ENCODE data around the gene CCNE1. TPM values are rescaled to one million over a fixed set of nuclear protein-coding genes. Genes with fewer than 3 reads are reported as not detected.

CCNE1 gene
- total and polyA plus RNA-seq, 9 of the 15 experiments (the other 6 are each of a cell fraction or from before 2014, with no cell fraction given): 6.2 to 41.0 (median 31.6) TPM

DNA sequence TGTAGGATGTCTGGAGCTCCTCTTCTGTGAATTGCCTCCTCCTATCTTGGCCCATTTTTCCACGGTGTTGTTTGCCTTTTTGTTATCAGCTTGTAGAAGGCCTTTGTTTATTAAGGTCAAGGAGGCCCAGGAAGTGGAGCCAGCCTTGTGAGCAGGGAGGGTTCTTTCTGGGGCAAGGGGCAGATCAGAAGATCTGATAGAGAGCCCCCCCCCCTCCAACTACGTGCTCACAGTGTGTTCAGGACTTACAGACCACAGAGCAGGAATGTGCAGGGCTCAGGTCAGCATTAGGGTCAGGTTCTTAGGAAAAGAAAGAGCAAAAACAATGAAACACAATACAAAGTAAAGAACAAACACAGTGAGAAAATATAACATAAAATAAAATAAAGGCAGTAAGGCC, 59.4 kb downstream of the CCNE1 start:
- BruUV-seq (replicated peaks): no TSS peak
- Histone ChIP-seq H3K9me1 (ENCODE audit: control insufficient read depth, insufficient read depth, low read length) (no peaks in the 10 kb centered on the region), H3K36me3 (ENCODE audit: control insufficient read depth, insufficient read depth, low read length) (no peaks in the 10 kb centered on the region), H3K4me1 (replicated peaks in 1 of 2; ENCODE audit: control insufficient read depth in 2 of 2, insufficient read depth in 2 of 2, low read length in 2 of 2) (peaks cover 7 to 22% of the 10 kb centered on the region in 2 experiments), H3K4me3 (no peak overlapping the region), H4K20me1 (replicated peaks; ENCODE audit: control insufficient read depth, insufficient read depth, low read length) (0 out of 2 replicates have a peak, but pooled peaks cover 3% of the 10 kb centered on the region), H3K79me2 (ENCODE audit: control insufficient read depth, insufficient read depth, low read length) (no peaks in the 10 kb centered on the region), H3K4me2 (ENCODE audit: insufficient read depth, low read length) (no peak overlapping the region), H3K27ac (ENCODE audit: extremely low read depth, low read depth, low read length) (no peak overlapping the region), H3K27me3 (ENCODE audit: control insufficient read depth in 2 of 2, insufficient read depth in 2 of 2, low read length in 2 of 2) (peaks cover 2 to 12% of the 10 kb centered on the region in 2 experiments; a peak in 2 of 5 replicates), H3K9me3 (replicated peaks; ENCODE audit: control insufficient read depth, insufficient read depth, low read depth, low read length) (no peaks in the 10 kb centered on the region), H2AFZ (ENCODE audit: low read depth, low read length) (peak overlapping the region; percentile 36; the same call in 1 of the 2 replicates), H3K9ac (ENCODE audit: insufficient read depth in 1 of 2, low read depth in 2 of 2, low read length in 2 of 2) (no peak overlapping the region)
- in situ Hi-C loops (cut with MboI): loop anchor here (5.0 kb wide), 1 partner anchor 99 kb away; no protein-coding TSS in a partner anchor
- FAIRE-seq: peak; percentile 57
- DNase-seq (ENCODE audit: extremely low read depth in 1 of 4, low spot score in 3 of 4): no peak
- ChIA-PET POLR2A (interaction anchor here (0.7 to 1.3 kb wide), 4 partner anchors 12 to 190 kb away, joined by 3 read pairs; no protein-coding TSS in a partner anchor), CTCF (ENCODE audit: low intra/inter-chr PET ratio) (interaction anchor here (0.8 kb wide), 1 partner anchor 141 kb away, joined by 3 read pairs; no protein-coding TSS in a partner anchor)
- WGBS (ENCODE audit: insufficient coverage, low coverage, missing lambda C conversion rate): 0% methylated on average over 2 of the region's 2 CpGs
- intact Hi-C loops (cut with micrococcal nuclease): loop anchor here (5.0 kb wide), 2 partner anchors 109 to 781 kb away; no protein-coding TSS in a partner anchor
- no peak for ATAC-seq
- TF ChIP-seq TEAD1 (CRISPR knock-in tag; IDR thresholded peaks at IDR 0.05) (0 out of 4 replicates have a peak, but pooled peaks of 1 of the 2 experiments have one; percentile 22), PHF21A (IDR thresholded peaks at IDR 0.05; ENCODE audit: borderline replicate concordance, low read depth) (no peak), MAZ (CRISPR knock-in tag; conservative IDR thresholded peaks at IDR 0.05 in 1 of 2, IDR thresholded peaks at IDR 0.05 in 1 of 2) (peak in 1 of 2 experiments; percentile 20; a peak in 1 of 4 replicates), RCOR1 (IDR thresholded peaks at IDR 0.05; ENCODE audit: borderline replicate concordance in 1 of 2, low read depth in 2 of 2, low read length in 2 of 2) (peak in 1 of 2 experiments; percentile 15; a peak in 1 of 4 replicates), NR2C1 (IDR thresholded peaks at IDR 0.05) (no peak), NR2C1 (tag; IDR thresholded peaks at IDR 0.05) (peak; percentile 76)
- TF ChIP-seq, protein P1, sequence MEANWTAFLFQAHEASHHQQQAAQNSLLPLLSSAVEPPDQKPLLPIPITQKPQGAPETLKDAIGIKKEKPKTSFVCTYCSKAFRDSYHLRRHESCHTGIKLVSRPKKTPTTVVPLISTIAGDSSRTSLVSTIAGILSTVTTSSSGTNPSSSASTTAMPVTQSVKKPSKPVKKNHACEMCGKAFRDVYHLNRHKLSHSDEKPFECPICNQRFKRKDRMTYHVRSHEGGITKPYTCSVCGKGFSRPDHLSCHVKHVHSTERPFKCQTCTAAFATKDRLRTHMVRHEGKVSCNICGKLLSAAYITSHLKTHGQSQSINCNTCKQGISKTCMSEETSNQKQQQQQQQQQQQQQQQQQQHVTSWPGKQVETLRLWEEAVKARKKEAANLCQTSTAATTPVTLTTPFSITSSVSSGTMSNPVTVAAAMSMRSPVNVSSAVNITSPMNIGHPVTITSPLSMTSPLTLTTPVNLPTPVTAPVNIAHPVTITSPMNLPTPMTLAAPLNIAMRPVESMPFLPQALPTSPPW (CRISPR knock-in tag; IDR thresholded peaks at IDR 0.05): peak; percentile 76; the same call in 1 of the 2 replicates
- TF ChIP-seq, protein P2, sequence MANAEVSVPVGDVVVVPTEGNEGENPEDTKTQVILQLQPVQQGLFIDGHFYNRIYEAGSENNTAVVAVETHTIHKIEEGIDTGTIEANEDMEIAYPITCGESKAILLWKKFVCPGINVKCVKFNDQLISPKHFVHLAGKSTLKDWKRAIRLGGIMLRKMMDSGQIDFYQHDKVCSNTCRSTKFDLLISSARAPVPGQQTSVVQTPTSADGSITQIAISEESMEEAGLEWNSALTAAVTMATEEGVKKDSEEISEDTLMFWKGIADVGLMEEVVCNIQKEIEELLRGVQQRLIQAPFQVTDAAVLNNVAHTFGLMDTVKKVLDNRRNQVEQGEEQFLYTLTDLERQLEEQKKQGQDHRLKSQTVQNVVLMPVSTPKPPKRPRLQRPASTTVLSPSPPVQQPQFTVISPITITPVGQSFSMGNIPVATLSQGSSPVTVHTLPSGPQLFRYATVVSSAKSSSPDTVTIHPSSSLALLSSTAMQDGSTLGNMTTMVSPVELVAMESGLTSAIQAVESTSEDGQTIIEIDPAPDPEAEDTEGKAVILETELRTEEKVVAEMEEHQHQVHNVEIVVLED (CRISPR knock-in tag; IDR thresholded peaks at IDR 0.05): no peak
- TF ChIP-seq, protein P3, sequence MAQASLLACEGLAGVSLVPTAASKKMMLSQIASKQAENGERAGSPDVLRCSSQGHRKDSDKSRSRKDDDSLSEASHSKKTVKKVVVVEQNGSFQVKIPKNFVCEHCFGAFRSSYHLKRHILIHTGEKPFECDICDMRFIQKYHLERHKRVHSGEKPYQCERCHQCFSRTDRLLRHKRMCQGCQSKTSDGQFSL (CRISPR knock-in tag; IDR thresholded peaks at IDR 0.05): 0 out of 2 replicates have a peak, but pooled peaks have one; percentile 49
- TF ChIP-seq, protein P3 (tag; IDR thresholded peaks at IDR 0.05): peak in 1 of 2 experiments; percentile 75; a peak in 2 of 4 replicates
- TF ChIP-seq, protein P4, sequence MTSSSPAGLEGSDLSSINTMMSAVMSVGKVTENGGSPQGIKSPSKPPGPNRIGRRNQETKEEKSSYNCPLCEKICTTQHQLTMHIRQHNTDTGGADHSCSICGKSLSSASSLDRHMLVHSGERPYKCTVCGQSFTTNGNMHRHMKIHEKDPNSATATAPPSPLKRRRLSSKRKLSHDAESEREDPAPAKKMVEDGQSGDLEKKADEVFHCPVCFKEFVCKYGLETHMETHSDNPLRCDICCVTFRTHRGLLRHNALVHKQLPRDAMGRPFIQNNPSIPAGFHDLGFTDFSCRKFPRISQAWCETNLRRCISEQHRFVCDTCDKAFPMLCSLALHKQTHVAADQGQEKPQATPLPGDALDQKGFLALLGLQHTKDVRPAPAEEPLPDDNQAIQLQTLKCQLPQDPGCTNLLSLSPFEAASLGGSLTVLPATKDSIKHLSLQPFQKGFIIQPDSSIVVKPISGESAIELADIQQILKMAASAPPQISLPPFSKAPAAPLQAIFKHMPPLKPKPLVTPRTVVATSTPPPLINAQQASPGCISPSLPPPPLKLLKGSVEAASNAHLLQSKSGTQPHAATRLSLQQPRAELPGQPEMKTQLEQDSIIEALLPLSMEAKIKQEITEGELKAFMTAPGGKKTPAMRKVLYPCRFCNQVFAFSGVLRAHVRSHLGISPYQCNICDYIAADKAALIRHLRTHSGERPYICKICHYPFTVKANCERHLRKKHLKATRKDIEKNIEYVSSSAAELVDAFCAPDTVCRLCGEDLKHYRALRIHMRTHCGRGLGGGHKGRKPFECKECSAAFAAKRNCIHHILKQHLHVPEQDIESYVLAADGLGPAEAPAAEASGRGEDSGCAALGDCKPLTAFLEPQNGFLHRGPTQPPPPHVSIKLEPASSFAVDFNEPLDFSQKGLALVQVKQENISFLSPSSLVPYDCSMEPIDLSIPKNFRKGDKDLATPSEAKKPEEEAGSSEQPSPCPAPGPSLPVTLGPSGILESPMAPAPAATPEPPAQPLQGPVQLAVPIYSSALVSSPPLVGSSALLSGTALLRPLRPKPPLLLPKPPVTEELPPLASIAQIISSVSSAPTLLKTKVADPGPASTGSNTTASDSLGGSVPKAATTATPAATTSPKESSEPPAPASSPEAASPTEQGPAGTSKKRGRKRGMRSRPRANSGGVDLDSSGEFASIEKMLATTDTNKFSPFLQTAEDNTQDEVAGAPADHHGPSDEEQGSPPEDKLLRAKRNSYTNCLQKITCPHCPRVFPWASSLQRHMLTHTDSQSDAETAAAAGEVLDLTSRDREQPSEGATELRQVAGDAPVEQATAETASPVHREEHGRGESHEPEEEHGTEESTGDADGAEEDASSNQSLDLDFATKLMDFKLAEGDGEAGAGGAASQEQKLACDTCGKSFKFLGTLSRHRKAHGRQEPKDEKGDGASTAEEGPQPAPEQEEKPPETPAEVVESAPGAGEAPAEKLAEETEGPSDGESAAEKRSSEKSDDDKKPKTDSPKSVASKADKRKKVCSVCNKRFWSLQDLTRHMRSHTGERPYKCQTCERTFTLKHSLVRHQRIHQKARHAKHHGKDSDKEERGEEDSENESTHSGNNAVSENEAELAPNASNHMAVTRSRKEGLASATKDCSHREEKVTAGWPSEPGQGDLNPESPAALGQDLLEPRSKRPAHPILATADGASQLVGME (CRISPR knock-in tag; IDR thresholded peaks at IDR 0.05): 0 out of 2 replicates have a peak, but pooled peaks have one; percentile 24
